HepG2 (cell line): ENCODE data around the gene SNX6. TPM values are rescaled to one million over a fixed set of nuclear protein-coding genes. Genes with fewer than 3 reads are reported as not detected.

ENCODE experiments used
- CSRNP1 ChIP-seq: sonication (generic); formaldehyde crosslinking; IDR thresholded peaks from 2 replicates; pipeline ENCODE4 v1.8.1; 2023; ENCODE audit warnings: mild to moderate bottlenecking, missing genetic modification reagents
- GLI4 ChIP-seq: sonication (generic); formaldehyde crosslinking; IDR thresholded peaks from 2 replicates; pipeline ENCODE4 v1.5.1; 2020; ENCODE audit warnings: missing genetic modification reagents, mild to moderate bottlenecking, moderate library complexity, borderline replicate concordance
- KLF15 ChIP-seq: sonication (generic); formaldehyde crosslinking; IDR thresholded peaks from 2 replicates; pipeline ENCODE4 v1.8.1; 2023; ENCODE audit warnings: borderline replicate concordance, mild to moderate bottlenecking, inconsistent platforms, missing genetic modification reagents, mixed read lengths
- MBD4 ChIP-seq: IDR thresholded peaks from 2 replicates; pipeline ENCODE4 v1.6.1; 2012; ENCODE audit warnings: low read length, inconsistent platforms, borderline replicate concordance
- MYPOP ChIP-seq: sonication (generic); formaldehyde crosslinking; IDR thresholded peaks from 2 replicates; pipeline ENCODE4 v1.8.1; 2023; ENCODE audit warnings: mild to moderate bottlenecking, moderate library complexity, missing genetic modification reagents
- NR2F6 ChIP-seq, 2 experiments: IDR thresholded peaks; 2 replicates each; pipeline ENCODE4 v1.6.1; 2016; ENCODE audit warnings: antibody characterized with exemption in 1 of 2, mild to moderate bottlenecking in 1 of 2
- SMYD3 ChIP-seq: sonication (generic); formaldehyde crosslinking; IDR thresholded peaks from 2 replicates; pipeline ENCODE4 v1.8.1; 2023; ENCODE audit warnings: mild to moderate bottlenecking, missing genetic modification reagents
- SNAI1 ChIP-seq: sonication (generic); formaldehyde crosslinking; IDR thresholded peaks from 2 replicates; pipeline ENCODE4 v1.5.0; 2020; ENCODE audit warnings: mild to moderate bottlenecking, missing genetic modification reagents, borderline replicate concordance
- TARDBP ChIP-seq: sonication (generic); formaldehyde crosslinking; IDR thresholded peaks from 2 replicates; pipeline ENCODE4 v1.8.0; 2022; ENCODE audit warnings: mild to moderate bottlenecking, missing genetic modification reagents
- TEAD2 ChIP-seq: sonication (generic); formaldehyde crosslinking; IDR thresholded peaks from 2 replicates; pipeline ENCODE4 v1.9.0; 2021; ENCODE audit warnings: missing genetic modification reagents
- YEATS2 ChIP-seq: sonication (generic); formaldehyde crosslinking; IDR thresholded peaks from 2 replicates; pipeline ENCODE4 v1.4.0; 2020; ENCODE audit warnings: missing genetic modification reagents, borderline replicate concordance
- ZBTB33 ChIP-seq: sonication (generic); formaldehyde crosslinking; IDR thresholded peaks from 2 replicates; pipeline ENCODE4 v1.4.0; 2020; ENCODE audit warnings: missing genetic modification reagents
- ZFP36L1 ChIP-seq: sonication (generic); formaldehyde crosslinking; IDR thresholded peaks from 2 replicates; pipeline ENCODE4 v1.8.0; 2022; ENCODE audit warnings: mild to moderate bottlenecking, missing genetic modification reagents, moderate library complexity
- ZNF615 ChIP-seq: sonication (generic); formaldehyde crosslinking; IDR thresholded peaks from 2 replicates; pipeline ENCODE4 v1.5.0; 2020; ENCODE audit warnings: mild to moderate bottlenecking, missing genetic modification reagents, borderline replicate concordance
- ZNF768 ChIP-seq: sonication (generic); formaldehyde crosslinking; IDR thresholded peaks from 2 replicates; pipeline ENCODE4 v1.4.0; 2020; ENCODE audit warnings: missing genetic modification reagents
- ZNF879 ChIP-seq: sonication (generic); formaldehyde crosslinking; IDR thresholded peaks from 2 replicates; pipeline ENCODE4 v1.8.1; 2023; ENCODE audit warnings: missing genetic modification reagents
- polyA plus RNA-seq, 8 experiments: library from polyadenylated mRNA; depleted of rRNA in 3 of 8; stranded (reverse) in 7 of 8; unstranded in 1 of 8; fragments of >200 nt; fragmentation: Illumina TruSeq in 4 of 8; extraction: Trizol in 4 of 8; gene quantifications; 2 replicates each; pipeline versions ENCODE4 v1.2.1 to v1.2.3, GENCODE V29; 2011 to 2016; ENCODE audit warnings: low read depth in 4 of 8, missing spikeins in 1 of 8, mixed read lengths in 1 of 8; ENCODE audit not compliant: insufficient read depth in 1 of 8
- total RNA-seq, 5 experiments: library from RNA; depleted of rRNA; stranded (reverse); fragments of >200 nt; fragmentation: Illumina TruSeq; extraction: Trizol; gene quantifications; 2 replicates each; pipeline ENCODE4 v1.2.3, GENCODE V29; 2016; ENCODE audit warnings: low read depth in 1 of 5
- TF ChIP-seq, protein P1 (sequence below): IDR thresholded peaks from 2 replicates; pipeline ENCODE4 v1.6.1; 2016; ENCODE audit warnings: low read depth
- TF ChIP-seq, protein P2 (sequence below): IDR thresholded peaks from 2 replicates; pipeline ENCODE4 v1.6.1; 2012; ENCODE audit warnings: low read depth, low read length, improper control_type of control experiment

Gene SNX6
- total and polyA plus RNA-seq, 2 of the 13 experiments (the other 11 are each of a cell fraction or from before 2014, with no cell fraction given): 92.3 to 169 TPM

DNA sequence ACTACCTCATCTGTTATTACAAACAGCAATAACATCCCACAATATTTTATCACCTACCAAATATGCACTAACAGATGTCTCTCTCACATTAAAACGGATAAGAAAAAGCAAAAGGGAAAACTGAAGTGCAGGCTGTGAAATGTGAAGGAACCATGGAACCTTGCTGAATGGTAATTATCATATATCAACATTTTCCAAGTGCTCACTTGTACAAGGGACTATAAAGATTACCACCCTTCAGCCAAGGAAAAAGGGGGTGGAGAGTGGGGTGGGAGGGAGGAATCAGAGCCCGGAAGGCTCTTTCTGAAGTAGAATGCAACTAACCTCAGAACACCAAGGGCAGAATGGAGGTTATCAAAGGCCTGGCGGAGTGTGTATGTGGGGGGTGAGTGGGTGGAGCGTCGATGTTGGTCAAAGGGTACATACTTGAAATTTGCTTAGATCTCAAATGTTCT is 1.2 kb downstream of the SNX6 start (continued):
- 0 out of 2 replicates have a peak, but pooled peaks have one; percentile 32 for TF ChIP-seq ZNF615
- no peak for TF ChIP-seq GLI4
- TF ChIP-seq, protein P1, sequence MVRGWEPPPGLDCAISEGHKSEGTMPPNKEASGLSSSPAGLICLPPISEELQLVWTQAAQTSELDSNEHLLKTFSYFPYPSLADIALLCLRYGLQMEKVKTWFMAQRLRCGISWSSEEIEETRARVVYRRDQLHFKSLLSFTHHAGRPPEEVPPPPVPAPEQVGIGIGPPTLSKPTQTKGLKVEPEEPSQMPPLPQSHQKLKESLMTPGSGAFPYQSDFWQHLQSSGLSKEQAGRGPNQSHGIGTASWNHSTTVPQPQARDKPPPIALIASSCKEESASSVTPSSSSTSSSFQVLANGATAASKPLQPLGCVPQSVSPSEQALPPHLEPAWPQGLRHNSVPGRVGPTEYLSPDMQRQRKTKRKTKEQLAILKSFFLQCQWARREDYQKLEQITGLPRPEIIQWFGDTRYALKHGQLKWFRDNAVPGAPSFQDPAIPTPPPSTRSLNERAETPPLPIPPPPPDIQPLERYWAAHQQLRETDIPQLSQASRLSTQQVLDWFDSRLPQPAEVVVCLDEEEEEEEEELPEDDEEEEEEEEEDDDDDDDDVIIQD (CRISPR knock-in tag): 0 out of 2 replicates have a peak, but pooled peaks have one; percentile 8
- 0 out of 2 replicates have a peak, but pooled peaks have one; percentile 60 for TF ChIP-seq SMYD3 (CRISPR knock-in tag)
- TF ChIP-seq NR2F6 (IDR thresholded peaks at IDR 0.05): no peak; the same call in 1 of the 2 replicates
- 0 out of 2 replicates have a peak, but pooled peaks have one; percentile 18 for TF ChIP-seq NR2F6 (CRISPR knock-in tag; IDR thresholded peaks at IDR 0.05)
- TF ChIP-seq MBD4: 0 out of 2 replicates have a peak, but pooled peaks have one; percentile 29
- TF ChIP-seq ZBTB33 (CRISPR knock-in tag): 0 out of 2 replicates have a peak, but pooled peaks have one; percentile 52
- no peak for TF ChIP-seq KLF15 (CRISPR knock-in tag)
- no peak for TF ChIP-seq ZNF879
- TF ChIP-seq CSRNP1 (CRISPR knock-in tag): no peak
- 0 out of 2 replicates have a peak, but pooled peaks have one; percentile 45 for TF ChIP-seq SNAI1 (CRISPR knock-in tag)
- no peak for TF ChIP-seq MYPOP (CRISPR knock-in tag)
- TF ChIP-seq TARDBP: peak; percentile 16; the same call in 1 of the 2 replicates
- no peak for TF ChIP-seq ZFP36L1 (CRISPR knock-in tag)
- TF ChIP-seq ZNF768 (CRISPR knock-in tag): no peak
- TF ChIP-seq YEATS2 (CRISPR knock-in tag): peak; percentile 5; the same call in 1 of the 2 replicates
- no peak for TF ChIP-seq TEAD2
- TF ChIP-seq, protein P2, sequence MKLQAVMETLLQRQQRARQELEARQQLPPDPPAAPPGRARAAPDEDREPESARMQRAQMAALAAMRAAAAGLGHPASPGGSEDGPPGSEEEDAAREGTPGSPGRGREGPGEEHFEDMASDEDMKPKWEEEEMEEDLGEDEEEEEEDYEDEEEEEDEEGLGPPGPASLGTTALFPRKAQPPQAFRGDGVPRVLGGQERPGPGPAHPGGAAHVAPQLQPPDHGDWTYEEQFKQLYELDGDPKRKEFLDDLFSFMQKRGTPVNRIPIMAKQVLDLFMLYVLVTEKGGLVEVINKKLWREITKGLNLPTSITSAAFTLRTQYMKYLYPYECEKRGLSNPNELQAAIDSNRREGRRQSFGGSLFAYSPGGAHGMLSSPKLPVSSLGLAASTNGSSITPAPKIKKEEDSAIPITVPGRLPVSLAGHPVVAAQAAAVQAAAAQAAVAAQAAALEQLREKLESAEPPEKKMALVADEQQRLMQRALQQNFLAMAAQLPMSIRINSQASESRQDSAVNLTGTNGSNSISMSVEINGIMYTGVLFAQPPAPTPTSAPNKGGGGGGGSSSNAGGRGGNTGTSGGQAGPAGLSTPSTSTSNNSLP: 0 out of 2 replicates have a peak, but pooled peaks have one; percentile 15
